Left lung (tissue), 10 donors: ENCODE data around the gene SPCS1. TPM values are rescaled to one million over a fixed set of nuclear protein-coding genes. Genes with fewer than 3 reads are reported as not detected.

ENCODE experiments used
- ATAC-seq: fragments of 200-7000 bp; cut with Tn5 transposase; one replicate; pipeline ENCODE4 v1.9.1; 2020; ENCODE audit warnings: moderate library complexity
- DNase-seq, 4 donors: peaks; one replicate each; pipeline ENCODE4 v3.0.0-alpha.2; 2013 to 2020
- H3K27ac ChIP-seq, 2 donors: fragments of 200-600 bp; sonication (generic) in 1 of 2; one replicate each; pipeline versions ENCODE4 v1.5.0 to v1.8.0; 2020 to 2021
- H3K27me3 ChIP-seq, 2 donors: fragments of 200-600 bp; sonication (generic) in 1 of 2; one replicate each; pipeline versions ENCODE4 v1.5.0 to v1.8.0; 2020 to 2021
- H3K36me3 ChIP-seq, 2 donors: fragments of 200-600 bp; sonication (generic) in 1 of 2; one replicate each; pipeline versions ENCODE4 v1.5.0 to v1.8.0; 2020 to 2021
- H3K4me1 ChIP-seq, 2 donors: fragments of 200-600 bp; one replicate each; pipeline ENCODE4 v1.8.0; 2021
- H3K4me3 ChIP-seq, 2 donors: fragments of 200-600 bp; sonication (generic) in 1 of 2; one replicate each; pipeline versions ENCODE4 v1.5.0 to v1.8.0; 2020 to 2021; ENCODE audit warnings: mild to moderate bottlenecking in 1 of 2
- H3K9me3 ChIP-seq, 2 donors: fragments of 200-600 bp; sonication (generic) in 1 of 2; one replicate each; pipeline versions ENCODE4 v1.5.0 to v1.8.0; 2020 to 2021
- CTCF ChIP-seq, 2 donors: fragments of 200-600 bp; sonication (generic) in 1 of 2; IDR thresholded peaks; one replicate each; pipeline versions ENCODE4 v1.5.0 to v1.8.0; 2021; ENCODE audit warnings: antibody characterized with exemption in 2 of 2
- intact Hi-C, 2 donors: fragments of 100-400 bp; cut with DNase I; formaldehyde crosslinking; loops; one replicate each; pipeline versions ENCODE4 v1.11.2 to v1.14.2; 2022
- polyA plus RNA-seq, 6 donors: library from polyadenylated mRNA; unstranded; fragments of 120-200 nt; gene quantifications; one replicate each; pipeline ENCODE4 v1.2.1, GENCODE V29; 2013; ENCODE audit not compliant: insufficient read length in 6 of 6
- total RNA-seq, 2 donors: library from RNA; stranded (reverse); fragmentation: NEBNext Ultra II Directional; extraction: Animal tissue kit (Norgen Biotek cat#: 25700); gene quantifications; one replicate each; pipeline ENCODE4 v1.2.1, GENCODE V29; 2021
- donor health status: DM: no; HTN: yes; CAD: no.
- donor health status: DM: no; HTN: no; CAD: no.

The SPCS1 gene
- total and polyA plus RNA-seq, 8 donors, result 94.5 to 128 (median 112) TPM

GRCh38 chr3:52690560-52690959 lies 15.3 kb upstream of the SPCS1 start:
- Histone ChIP-seq H3K4me1 (peaks cover 7 to 25% of the 10 kb centered on the region in 2 donors), H3K27ac (no peak overlapping the region), H3K4me3 (no peak overlapping the region), H3K9me3 (no peaks in the 10 kb centered on the region), H3K27me3 (no peaks in the 10 kb centered on the region), H3K36me3 (peaks cover 12 to 85% of the 10 kb centered on the region in 2 donors)
- no peak for DNase-seq
- TF ChIP-seq CTCF (IDR thresholded peaks at IDR 0.05), result no peak
- intact Hi-C loops, result no loop called here
- ATAC-seq, result no peak

- Histone ChIP-seq H3K36me3 (peaks cover 12 to 100% of the 10 kb centered on the region in 2 donors), H3K4me1 (peaks cover 0 to 4% of the 10 kb centered on the region in 2 donors), H3K9me3 (no peaks in the 10 kb centered on the region), H3K27ac (no peak overlapping the region), H3K4me3 (no peak overlapping the region), H3K27me3 (no peaks in the 10 kb centered on the region)
- intact Hi-C loops, result no loop called here
- no peak for DNase-seq
- no peak for ATAC-seq
- TF ChIP-seq CTCF (IDR thresholded peaks at IDR 0.05), result no peak
These were observed 12.8 kb upstream of the SPCS1 start for GRCh38 chr3:52693071-52693470.

GRCh38 chr3:52694528-52695189 lies 11.2 kb upstream of the SPCS1 start:
- Histone ChIP-seq H3K9me3 (no peaks in the 10 kb centered on the region), H3K27me3 (no peaks in the 10 kb centered on the region), H3K4me3 (no peak overlapping the region), H3K27ac (no peak overlapping the region), H3K36me3 (peaks cover 6 to 98% of the 10 kb centered on the region in 2 donors), H3K4me1 (no peaks in the 10 kb centered on the region)
- TF ChIP-seq CTCF (IDR thresholded peaks at IDR 0.05), result no peak
- DNase-seq (no peak), ATAC-seq (no peak)
- intact Hi-C loops, result no loop called here

GRCh38 chr3:52695798-52696671 lies 9.9 kb upstream of the SPCS1 start:
- intact Hi-C loops, result no loop called here
- Histone ChIP-seq H3K27ac (no peak overlapping the region), H3K27me3 (no peaks in the 10 kb centered on the region), H3K4me3 (no peak overlapping the region), H3K4me1 (no peaks in the 10 kb centered on the region), H3K36me3 (peaks cover 4 to 88% of the 10 kb centered on the region in 2 donors), H3K9me3 (no peaks in the 10 kb centered on the region)
- ATAC-seq (no peak), DNase-seq (no peak)
- TF ChIP-seq CTCF (IDR thresholded peaks at IDR 0.05), result no peak
